ENCODE data around the gene FNIP1.
A peak's percentile ranks its signal among the peaks of the same experiment; 100 is the strongest.

Gene FNIP1

GRCh38 chr5:131634238-131634637, 162.6 kb downstream of the FNIP1 start:
- H3K79me1 ChIP-seq (replicated peaks; ENCODE audit: low read length, poor library complexity, severe bottlenecking) = peaks cover 4% of the 10 kb centered on the region
- H2BK5ac ChIP-seq (ENCODE audit: low read depth, low read length, poor library complexity, severe bottlenecking) = no peak overlapping the region
- peak overlapping the region; percentile 78 for H3K4me2 ChIP-seq (ENCODE audit: low read length, poor library complexity, severe bottlenecking)
- DNase-seq = peak; percentile 28
- WGBS = 9% methylated on average over 4 of the region's 4 CpGs
- no peaks in the 10 kb centered on the region for H3K36me3 ChIP-seq (ENCODE audit: control insufficient read depth in 1 of 2, insufficient read depth in 2 of 2, low read depth in 1 of 2, low read length in 2 of 2)
- no peak overlapping the region for H2AFZ ChIP-seq (ENCODE audit: low read depth, low read length)
- peak overlapping the region in 1 of 2 experiments; percentile 86 for H3K4me3 ChIP-seq (ENCODE audit: insufficient read depth in 1 of 2, low read depth in 1 of 2, low read length in 2 of 2)
- H2AK5ac ChIP-seq (ENCODE audit: low read length, severe bottlenecking) = no peak overlapping the region
- no peaks in the 10 kb centered on the region for H3K27me3 ChIP-seq (ENCODE audit: control insufficient read depth in 1 of 2, insufficient read depth in 1 of 2, low read length in 2 of 2)
- no peak overlapping the region for H3K23ac ChIP-seq (ENCODE audit: low read length in 2 of 2)
- peaks cover 6% of the 10 kb centered on the region for H3K4me1 ChIP-seq (ENCODE audit: control insufficient read depth, insufficient read depth, low read depth, low read length)
- H2BK15ac ChIP-seq (ENCODE audit: low read depth, poor library complexity, severe bottlenecking) = no peak overlapping the region
- H4K91ac ChIP-seq (ENCODE audit: low read length) = no peak overlapping the region
- H3K14ac ChIP-seq (ENCODE audit: low read length in 2 of 2) = no peak overlapping the region
- no peak overlapping the region for H2BK12ac ChIP-seq (ENCODE audit: low read length in 2 of 2)
- H3K27ac ChIP-seq (ENCODE audit: low read length, poor library complexity, severe bottlenecking) = peak overlapping the region; percentile 72
- H4K8ac ChIP-seq (ENCODE audit: low read length) = no peak overlapping the region
- no peaks in the 10 kb centered on the region for H3K9me3 ChIP-seq (ENCODE audit: control insufficient read depth, low read length)
- H2BK120ac ChIP-seq (ENCODE audit: low read depth, low read length) = no peak overlapping the region
- no peak overlapping the region for H3K4ac ChIP-seq (ENCODE audit: low read depth in 1 of 2, low read length in 2 of 2)
- peak overlapping the region; percentile 97 for H3K9ac ChIP-seq (ENCODE audit: low read length)
- H3K18ac ChIP-seq (ENCODE audit: low read depth in 1 of 2, low read length in 2 of 2) = no peak overlapping the region

GRCh38 chr5:131633830-131634229, 163.0 kb downstream of the FNIP1 start:
- Histone ChIP-seq H3K18ac (ENCODE audit: low read depth in 1 of 2, low read length in 2 of 2) (no peak overlapping the region), H4K8ac (ENCODE audit: low read length) (no peak overlapping the region), H3K14ac (ENCODE audit: low read length in 2 of 2) (no peak overlapping the region), H3K9me3 (ENCODE audit: control insufficient read depth, low read length) (no peaks in the 10 kb centered on the region), H4K91ac (ENCODE audit: low read length) (no peak overlapping the region), H3K27ac (ENCODE audit: low read length, poor library complexity, severe bottlenecking) (no peak overlapping the region), H2BK12ac (ENCODE audit: low read length in 2 of 2) (no peak overlapping the region), H3K9ac (ENCODE audit: low read length) (peak overlapping the region; percentile 97), H2BK5ac (ENCODE audit: low read depth, low read length, poor library complexity, severe bottlenecking) (no peak overlapping the region), H3K4me1 (ENCODE audit: control insufficient read depth, insufficient read depth, low read depth, low read length) (peaks cover 6% of the 10 kb centered on the region), H3K27me3 (ENCODE audit: control insufficient read depth in 1 of 2, insufficient read depth in 1 of 2, low read length in 2 of 2) (no peaks in the 10 kb centered on the region), H3K4me2 (ENCODE audit: low read length, poor library complexity, severe bottlenecking) (peak overlapping the region; percentile 65), H3K4ac (ENCODE audit: low read depth in 1 of 2, low read length in 2 of 2) (no peak overlapping the region), H3K4me3 (ENCODE audit: insufficient read depth in 1 of 2, low read depth in 1 of 2, low read length in 2 of 2) (peak overlapping the region in 1 of 2 experiments; percentile 86), H3K36me3 (ENCODE audit: control insufficient read depth in 1 of 2, insufficient read depth in 2 of 2, low read depth in 1 of 2, low read length in 2 of 2) (no peaks in the 10 kb centered on the region), H3K79me1 (replicated peaks; ENCODE audit: low read length, poor library complexity, severe bottlenecking) (peaks cover 4% of the 10 kb centered on the region), H2BK15ac (ENCODE audit: low read depth, poor library complexity, severe bottlenecking) (no peak overlapping the region), H3K23ac (ENCODE audit: low read length in 2 of 2) (no peak overlapping the region), H2AFZ (ENCODE audit: low read depth, low read length) (no peak overlapping the region), H2BK120ac (ENCODE audit: low read depth, low read length) (no peak overlapping the region), H2AK5ac (ENCODE audit: low read length, severe bottlenecking) (no peak overlapping the region)
- no peak for DNase-seq
- 58% methylated on average over 4 of the region's 5 CpGs for WGBS

GRCh38 chr5:131630963-131631350, 165.9 kb downstream of the FNIP1 start:
- 76% methylated on average over 4 of the region's 4 CpGs for WGBS

GRCh38 chr5:131630208-131630962, 166.4 kb downstream of the FNIP1 start:
- H3K27me3 ChIP-seq (ENCODE audit: control insufficient read depth in 1 of 2, insufficient read depth in 1 of 2, low read length in 2 of 2) = no peaks in the 10 kb centered on the region
- no peak overlapping the region for H3K23ac ChIP-seq (ENCODE audit: low read length in 2 of 2)
- no peak overlapping the region for H2BK12ac ChIP-seq (ENCODE audit: low read length in 2 of 2)
- no peak overlapping the region for H4K91ac ChIP-seq (ENCODE audit: low read length)
- H3K18ac ChIP-seq (ENCODE audit: low read depth in 1 of 2, low read length in 2 of 2) = no peak overlapping the region
- no peak overlapping the region for H2BK15ac ChIP-seq (ENCODE audit: low read depth, poor library complexity, severe bottlenecking)
- H2AK5ac ChIP-seq (ENCODE audit: low read length, severe bottlenecking) = no peak overlapping the region
- H3K27ac ChIP-seq (ENCODE audit: low read length, poor library complexity, severe bottlenecking) = no peak overlapping the region
- no peaks in the 10 kb centered on the region for H3K36me3 ChIP-seq (ENCODE audit: control insufficient read depth in 1 of 2, insufficient read depth in 2 of 2, low read depth in 1 of 2, low read length in 2 of 2)
- DNase-seq = no peak
- no peak overlapping the region for H3K4me2 ChIP-seq (ENCODE audit: low read length, poor library complexity, severe bottlenecking)
- H3K14ac ChIP-seq (ENCODE audit: low read length in 2 of 2) = no peak overlapping the region
- H3K4me1 ChIP-seq (ENCODE audit: control insufficient read depth, insufficient read depth, low read depth, low read length) = peaks cover 6% of the 10 kb centered on the region
- H3K79me1 ChIP-seq (replicated peaks; ENCODE audit: low read length, poor library complexity, severe bottlenecking) = peaks cover 7% of the 10 kb centered on the region
- H4K8ac ChIP-seq (ENCODE audit: low read length) = no peak overlapping the region
- no peak overlapping the region for H2BK5ac ChIP-seq (ENCODE audit: low read depth, low read length, poor library complexity, severe bottlenecking)
- WGBS = 38% methylated on average over 3 of the region's 4 CpGs
- H2AFZ ChIP-seq (ENCODE audit: low read depth, low read length) = no peak overlapping the region
- H3K4ac ChIP-seq (ENCODE audit: low read depth in 1 of 2, low read length in 2 of 2) = no peak overlapping the region
- H3K9me3 ChIP-seq (ENCODE audit: control insufficient read depth, low read length) = no peaks in the 10 kb centered on the region
- no peak overlapping the region for H2BK120ac ChIP-seq (ENCODE audit: low read depth, low read length)
- no peak overlapping the region for H3K4me3 ChIP-seq (ENCODE audit: insufficient read depth in 1 of 2, low read depth in 1 of 2, low read length in 2 of 2)
- H3K9ac ChIP-seq (ENCODE audit: low read length) = no peak overlapping the region

More at GRCh38 chr5:131630963-131631350, 165.9 kb downstream of the FNIP1 start:
- no peaks in the 10 kb centered on the region for H3K27me3 ChIP-seq (ENCODE audit: control insufficient read depth in 1 of 2, insufficient read depth in 1 of 2, low read length in 2 of 2)
- no peak overlapping the region for H3K4me2 ChIP-seq (ENCODE audit: low read length, poor library complexity, severe bottlenecking)
- DNase-seq = no peak
- H3K79me1 ChIP-seq (replicated peaks; ENCODE audit: low read length, poor library complexity, severe bottlenecking) = peaks cover 6% of the 10 kb centered on the region
- H2AK5ac ChIP-seq (ENCODE audit: low read length, severe bottlenecking) = no peak overlapping the region
- H3K36me3 ChIP-seq (ENCODE audit: control insufficient read depth in 1 of 2, insufficient read depth in 2 of 2, low read depth in 1 of 2, low read length in 2 of 2) = no peaks in the 10 kb centered on the region
- H2BK12ac ChIP-seq (ENCODE audit: low read length in 2 of 2) = no peak overlapping the region
- H3K14ac ChIP-seq (ENCODE audit: low read length in 2 of 2) = no peak overlapping the region
- H3K27ac ChIP-seq (ENCODE audit: low read length, poor library complexity, severe bottlenecking) = no peak overlapping the region
- H3K4me1 ChIP-seq (ENCODE audit: control insufficient read depth, insufficient read depth, low read depth, low read length) = peaks cover 6% of the 10 kb centered on the region
- H4K91ac ChIP-seq (ENCODE audit: low read length) = no peak overlapping the region
- H4K8ac ChIP-seq (ENCODE audit: low read length) = no peak overlapping the region
- H3K18ac ChIP-seq (ENCODE audit: low read depth in 1 of 2, low read length in 2 of 2) = no peak overlapping the region
- H2BK15ac ChIP-seq (ENCODE audit: low read depth, poor library complexity, severe bottlenecking) = no peak overlapping the region
- H3K4me3 ChIP-seq (ENCODE audit: insufficient read depth in 1 of 2, low read depth in 1 of 2, low read length in 2 of 2) = no peak overlapping the region
- H2AFZ ChIP-seq (ENCODE audit: low read depth, low read length) = no peak overlapping the region
- H3K4ac ChIP-seq (ENCODE audit: low read depth in 1 of 2, low read length in 2 of 2) = no peak overlapping the region
- H3K23ac ChIP-seq (ENCODE audit: low read length in 2 of 2) = no peak overlapping the region
- no peak overlapping the region for H2BK120ac ChIP-seq (ENCODE audit: low read depth, low read length)
- H3K9ac ChIP-seq (ENCODE audit: low read length) = no peak overlapping the region
- no peak overlapping the region for H2BK5ac ChIP-seq (ENCODE audit: low read depth, low read length, poor library complexity, severe bottlenecking)
- no peaks in the 10 kb centered on the region for H3K9me3 ChIP-seq (ENCODE audit: control insufficient read depth, low read length)

Measured in mesenchymal stem cell (in vitro differentiated cells and primary cell).